Hematopoietic multipotent progenitor cell treated with erythropoietin and hydrocortisone succinate and interleukin-3 and kit ligand, for 6 days (in vitro differentiated cells): ENCODE data around the gene CCNL1.
A peak's percentile ranks its signal among the peaks of the same experiment; 100 is the strongest.
"Not testable (repeated sequence)": the region's sequence is repeated elsewhere in the genome, so short reads cannot be mapped to it uniquely, and the experiment has no call there.

Experiments used
- DNase-seq: peaks from one replicate; pipeline ENCODE4 v3.0.0-alpha.2; 2015

Gene CCNL1

DNA sequence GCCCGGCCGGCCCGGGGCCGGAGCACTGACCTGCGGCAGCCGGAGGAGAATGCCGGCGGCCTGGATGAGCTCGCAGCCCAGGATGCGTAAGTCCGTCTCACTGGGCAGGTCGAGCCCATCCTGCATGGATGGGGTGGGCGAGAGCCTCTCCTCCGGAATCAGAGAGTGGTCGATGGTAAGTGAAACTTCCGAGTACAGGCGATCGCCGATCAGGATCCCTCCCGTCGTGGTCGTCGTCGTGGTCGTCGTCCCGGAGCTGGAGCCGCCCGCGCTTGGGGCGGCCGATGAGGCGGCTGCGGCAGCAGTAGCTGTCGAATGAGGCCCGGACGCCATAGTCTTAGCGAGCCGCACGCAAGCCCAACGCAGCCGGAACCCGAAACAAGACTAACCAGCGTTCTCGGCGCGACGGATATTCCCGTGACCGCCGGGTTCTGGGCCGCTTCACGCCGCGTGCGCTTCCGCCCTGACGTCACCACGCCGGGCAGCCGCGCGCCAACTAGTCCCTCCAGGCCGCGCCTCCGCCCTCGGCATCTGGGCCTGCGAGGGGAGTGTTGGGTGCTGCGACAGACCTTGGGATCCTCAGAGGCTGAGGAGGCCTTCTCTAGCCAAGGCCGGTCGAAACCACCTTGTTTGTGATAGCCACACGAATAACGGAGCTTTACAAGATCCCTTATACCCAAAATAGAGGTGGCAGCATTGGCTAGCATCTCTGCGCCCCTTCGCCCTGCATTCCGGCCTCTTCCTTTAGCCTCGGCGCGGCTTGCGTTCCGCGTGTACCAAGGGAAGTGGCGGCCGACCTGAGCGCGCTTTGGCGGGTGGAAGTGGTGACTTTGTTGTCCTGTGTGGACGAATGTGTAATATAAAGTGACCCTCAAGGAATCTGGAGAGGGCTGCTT lies at the start of gene CCNL1:
Gene CCNL1 (minus strand): TSS at position 386 of the 896 bp plus-strand sequence. CDS start 53 bp downstream, at position 333.
- peak; percentile 98 for DNase-seq

DNA sequence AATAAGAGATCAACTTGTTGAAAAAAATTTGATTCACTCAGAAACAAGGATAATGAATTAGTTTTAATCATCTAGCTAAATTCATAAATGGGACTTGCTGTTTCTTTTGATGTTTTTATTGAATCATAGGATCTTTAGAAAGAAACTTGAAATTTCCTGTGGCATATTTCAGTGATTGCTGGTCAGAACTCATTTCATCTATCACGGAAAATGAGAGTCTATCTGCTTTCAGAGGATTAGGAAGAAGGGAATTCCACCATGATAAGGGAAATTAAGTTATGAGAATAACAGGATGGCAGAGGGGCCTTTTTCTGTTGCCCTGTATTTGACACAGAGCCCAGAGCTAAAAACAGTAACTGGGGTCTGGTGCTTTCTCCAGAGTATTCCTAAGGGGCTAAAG lies 44.9 kb upstream of the CCNL1 start:
- no peak for DNase-seq

DNA sequence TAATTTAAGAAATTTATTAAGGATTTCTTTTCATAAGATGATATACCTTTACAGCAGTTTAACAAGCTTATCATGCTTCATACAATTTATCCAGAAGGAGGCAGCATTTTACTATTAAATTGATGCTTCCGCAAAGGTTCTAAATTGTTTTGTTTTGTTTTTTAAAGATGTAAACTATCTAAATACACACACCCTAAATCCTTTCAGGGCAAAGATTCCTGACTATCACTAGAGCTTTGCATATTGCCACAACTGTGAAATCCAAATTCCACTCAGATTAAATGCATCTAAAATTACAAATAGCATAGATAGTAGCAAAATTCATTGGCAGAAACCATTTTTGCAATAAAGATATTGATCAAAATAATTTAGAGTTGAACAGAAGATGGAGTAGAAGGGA lies 44.5 kb upstream of the CCNL1 start:
- peak; percentile 71 for DNase-seq

DNA sequence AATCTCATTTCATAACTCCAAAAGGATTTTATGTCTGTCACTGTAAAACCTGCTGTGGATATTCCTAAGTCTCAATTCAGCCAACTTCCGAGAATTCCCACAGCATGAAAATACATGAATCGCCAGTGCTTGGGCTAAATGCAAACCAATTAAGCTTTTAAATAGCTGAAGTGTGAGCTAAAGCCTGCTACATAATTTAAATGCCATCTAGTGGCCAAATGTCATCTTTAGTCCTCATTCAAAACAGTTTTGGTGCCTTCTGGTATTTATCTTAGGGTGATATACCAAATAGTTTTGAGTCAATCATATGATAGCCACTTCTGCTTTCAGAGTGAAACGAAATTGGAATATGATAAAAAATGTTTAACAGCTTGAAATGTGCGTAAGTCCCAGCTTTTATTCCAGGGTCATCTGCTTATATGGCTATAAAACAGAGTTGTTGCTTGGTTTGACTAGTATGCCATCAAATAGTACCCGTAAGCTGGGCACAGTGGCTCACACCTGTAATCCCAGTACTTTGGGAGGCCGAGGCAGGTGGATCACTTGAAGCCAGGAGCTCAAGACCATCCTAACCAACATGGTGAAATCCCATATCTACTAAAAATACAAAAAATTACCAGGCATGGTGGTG lies 41.8 kb upstream of the CCNL1 start:
- peak; percentile 85 for DNase-seq

- no peak for DNase-seq
These were observed 39.9 kb upstream of the CCNL1 start for GRCh38 chr3:157199841-157200240.

DNA sequence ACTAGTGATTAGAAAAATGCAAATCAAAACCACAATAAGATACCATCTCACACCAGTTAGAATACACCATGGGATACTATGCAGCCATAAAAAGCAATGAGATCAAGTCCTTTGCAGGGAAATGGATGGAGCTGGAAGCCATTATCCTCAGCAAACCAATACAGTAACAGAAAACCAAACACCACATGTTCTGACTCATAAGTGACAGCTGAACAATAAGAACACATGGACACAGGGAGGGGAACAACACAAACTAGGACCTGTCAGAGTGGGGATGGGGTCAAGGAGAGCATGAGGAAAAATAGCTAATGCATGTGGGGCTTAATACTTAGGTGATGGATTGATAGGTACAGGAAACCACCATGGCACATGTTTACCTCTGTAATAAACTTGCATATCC lies 36.0 kb upstream of the CCNL1 start:
- no peak for DNase-seq

DNA sequence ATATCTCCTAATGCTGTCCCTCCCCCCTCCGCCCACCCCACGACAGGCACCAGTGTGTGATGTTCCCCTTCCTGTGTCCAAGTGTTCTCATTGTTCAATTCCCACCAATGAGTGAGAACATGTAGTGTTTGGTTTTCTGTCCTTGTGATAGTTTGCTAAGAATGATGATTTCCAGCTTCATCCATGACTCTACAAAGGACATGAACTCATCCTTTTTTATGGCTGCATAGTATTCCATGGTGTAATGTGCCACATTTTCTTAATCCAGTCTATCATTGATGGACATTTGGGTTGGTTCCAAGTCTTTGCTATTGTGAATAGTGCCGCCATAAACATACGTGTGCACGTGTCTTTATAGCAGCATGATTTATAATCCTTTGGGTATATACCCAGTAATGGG lies 31.2 kb upstream of the CCNL1 start:
- not testable (repeated sequence) for DNase-seq

DNA sequence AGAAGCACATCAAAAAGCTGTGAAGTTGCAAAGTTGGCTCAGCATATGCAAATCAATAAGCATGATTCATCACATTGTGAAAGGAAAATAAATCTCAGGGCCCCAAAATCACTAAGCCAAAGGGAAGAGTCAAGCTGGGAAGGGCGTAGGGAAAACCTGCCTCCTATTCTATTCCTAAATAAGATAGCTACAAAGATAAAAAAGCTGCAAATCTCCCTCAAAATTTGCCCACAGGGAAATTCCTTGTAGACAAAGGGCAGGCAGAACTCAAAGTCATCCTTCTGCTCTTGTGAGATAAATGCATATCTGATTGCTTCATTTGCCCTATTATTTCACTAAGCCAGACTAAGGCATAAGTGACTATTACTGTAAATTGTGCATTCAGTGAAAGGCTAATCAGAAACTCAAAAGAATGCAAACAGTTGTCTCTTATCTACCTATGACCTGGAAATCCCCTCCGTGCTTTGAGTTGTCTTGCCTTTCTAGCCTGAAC lies 30.5 kb upstream of the CCNL1 start:
- DNase-seq: peak; percentile 49

GRCh38 chr3:157188391-157188790 lies 28.4 kb upstream of the CCNL1 start:
- no peak for DNase-seq

- no peak for DNase-seq
These were observed 22.9 kb upstream of the CCNL1 start for GRCh38 chr3:157182879-157183278.

DNA sequence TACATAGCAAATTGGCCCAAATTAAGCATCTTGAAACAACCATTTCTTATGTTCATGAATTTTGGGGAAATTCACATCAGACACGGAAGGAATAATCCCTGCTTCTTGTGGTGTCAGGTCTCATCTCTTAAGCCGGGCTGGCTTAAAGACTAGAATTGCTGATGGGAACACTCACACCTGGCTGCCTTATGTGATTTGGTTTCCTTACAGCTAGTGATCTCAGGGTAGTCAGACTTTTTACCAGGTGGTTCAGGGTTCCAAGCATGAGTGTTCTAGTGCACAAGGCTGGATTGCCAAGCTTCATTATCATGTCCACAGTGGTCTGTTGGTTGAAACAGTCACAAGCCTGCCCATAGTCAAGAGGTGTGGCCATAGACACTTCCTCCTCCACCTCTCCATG lies 20.3 kb upstream of the CCNL1 start:
- DNase-seq: peak; percentile 28

DNA sequence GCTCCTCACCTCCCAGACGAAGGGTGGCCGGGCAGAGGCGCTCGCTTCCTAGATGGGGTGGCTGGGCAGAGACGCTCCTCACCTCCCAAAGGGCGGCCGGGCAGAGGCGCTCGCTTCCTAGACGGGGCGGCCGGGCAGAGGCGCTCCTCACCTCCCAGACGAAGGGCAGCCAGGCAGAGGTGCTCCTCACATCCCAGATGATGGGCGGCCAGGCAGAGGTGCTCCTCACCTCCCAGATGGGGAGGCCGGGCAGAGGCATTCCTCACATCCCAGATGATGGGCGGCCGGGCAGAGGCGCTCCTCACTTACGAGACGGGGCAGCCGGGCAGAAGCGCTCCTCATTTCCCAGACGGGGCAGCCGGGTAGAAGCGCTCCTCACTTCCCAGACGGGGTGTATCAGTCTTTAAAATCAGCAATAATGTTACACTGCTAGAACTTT lies 19.4 kb upstream of the CCNL1 start:
- DNase-seq: no peak

DNA sequence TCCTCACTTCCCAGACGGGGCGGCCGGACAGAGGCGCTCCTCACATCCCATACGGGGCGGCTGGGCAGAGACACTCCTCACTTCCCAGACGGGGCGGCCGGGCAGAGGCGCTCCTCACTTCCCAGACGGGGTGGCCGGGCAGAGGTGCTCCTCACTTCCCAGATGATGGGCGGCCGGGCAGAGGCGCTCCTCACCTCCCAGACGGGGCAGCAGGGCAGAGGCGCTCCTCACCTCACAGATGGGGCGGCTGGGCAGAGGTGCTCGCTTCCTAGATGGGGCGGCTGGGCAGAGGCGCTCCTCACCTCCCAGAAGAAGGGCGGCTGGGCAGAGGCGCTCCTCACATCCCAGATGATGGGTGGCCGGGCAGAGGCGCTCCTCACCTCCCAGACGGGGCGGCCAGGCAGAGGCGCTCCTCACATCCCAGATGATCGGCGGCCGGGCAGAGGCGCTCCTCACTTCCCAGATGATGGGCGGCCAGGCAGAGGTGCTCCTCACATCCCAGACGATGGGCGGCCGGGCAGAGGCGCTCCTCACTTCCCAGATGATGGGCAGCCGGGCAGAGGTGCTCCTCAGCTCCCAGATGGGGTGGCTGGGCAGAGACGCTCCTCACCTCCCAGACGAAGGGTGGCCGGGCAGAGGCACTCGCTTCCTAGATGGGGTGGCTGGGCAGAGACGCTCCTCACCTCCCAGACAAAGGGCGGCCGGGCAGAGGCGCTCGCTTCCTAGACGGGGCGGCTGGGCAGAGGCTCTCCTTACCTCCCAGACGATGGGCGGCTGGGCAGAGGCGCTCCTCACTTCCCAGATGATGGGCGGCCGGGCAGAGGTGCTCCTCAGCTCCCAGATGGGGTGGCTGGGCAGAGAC lies 18.8 kb upstream of the CCNL1 start:
- not testable (repeated sequence) for DNase-seq

GRCh38 chr3:157177801-157178453 lies 18.0 kb upstream of the CCNL1 start:
- DNase-seq: not testable (repeated sequence)

- no peak for DNase-seq
These were observed 17.0 kb upstream of the CCNL1 start for GRCh38 chr3:157176934-157177333.

DNA sequence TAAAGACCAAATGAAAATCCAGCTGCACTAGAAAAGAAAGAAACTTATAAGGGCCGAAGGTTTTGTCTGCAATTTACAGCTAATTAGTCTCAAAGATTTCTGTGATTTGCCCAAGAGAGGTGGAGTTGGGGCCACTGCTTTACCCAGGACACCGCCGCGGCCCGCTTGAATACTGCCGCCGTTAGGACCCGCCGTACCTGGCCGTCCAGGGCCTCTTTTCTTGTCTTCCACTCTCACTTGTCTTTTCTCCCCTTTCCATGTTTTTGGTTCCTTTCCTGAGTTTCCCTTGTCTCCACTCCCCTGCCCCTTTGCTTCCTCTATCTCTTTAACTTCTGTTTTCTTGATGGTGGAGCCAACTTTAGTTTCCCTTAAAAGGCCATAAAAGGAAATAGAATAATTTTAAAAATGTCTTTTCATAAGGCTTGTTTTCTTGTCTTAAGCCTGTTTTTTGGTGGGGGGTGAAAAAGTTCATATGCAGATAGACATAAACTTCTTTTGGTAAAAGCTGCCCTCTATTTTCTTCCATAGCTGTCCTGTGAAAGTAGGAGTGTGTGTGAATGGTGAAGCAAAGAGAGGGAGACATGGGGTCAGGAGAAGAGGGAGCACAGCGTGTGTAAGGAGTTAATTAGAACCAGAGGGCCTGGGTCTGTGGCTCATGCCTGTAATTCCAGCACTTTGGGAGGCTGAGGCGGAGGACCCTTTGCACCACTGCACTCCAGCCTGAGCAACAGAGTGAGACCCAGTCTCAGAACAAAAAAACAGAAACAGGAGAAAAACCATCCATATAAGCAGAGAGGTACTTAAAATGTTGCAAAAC lies 16.0 kb upstream of the CCNL1 start:
- DNase-seq: peak; percentile 37

DNA sequence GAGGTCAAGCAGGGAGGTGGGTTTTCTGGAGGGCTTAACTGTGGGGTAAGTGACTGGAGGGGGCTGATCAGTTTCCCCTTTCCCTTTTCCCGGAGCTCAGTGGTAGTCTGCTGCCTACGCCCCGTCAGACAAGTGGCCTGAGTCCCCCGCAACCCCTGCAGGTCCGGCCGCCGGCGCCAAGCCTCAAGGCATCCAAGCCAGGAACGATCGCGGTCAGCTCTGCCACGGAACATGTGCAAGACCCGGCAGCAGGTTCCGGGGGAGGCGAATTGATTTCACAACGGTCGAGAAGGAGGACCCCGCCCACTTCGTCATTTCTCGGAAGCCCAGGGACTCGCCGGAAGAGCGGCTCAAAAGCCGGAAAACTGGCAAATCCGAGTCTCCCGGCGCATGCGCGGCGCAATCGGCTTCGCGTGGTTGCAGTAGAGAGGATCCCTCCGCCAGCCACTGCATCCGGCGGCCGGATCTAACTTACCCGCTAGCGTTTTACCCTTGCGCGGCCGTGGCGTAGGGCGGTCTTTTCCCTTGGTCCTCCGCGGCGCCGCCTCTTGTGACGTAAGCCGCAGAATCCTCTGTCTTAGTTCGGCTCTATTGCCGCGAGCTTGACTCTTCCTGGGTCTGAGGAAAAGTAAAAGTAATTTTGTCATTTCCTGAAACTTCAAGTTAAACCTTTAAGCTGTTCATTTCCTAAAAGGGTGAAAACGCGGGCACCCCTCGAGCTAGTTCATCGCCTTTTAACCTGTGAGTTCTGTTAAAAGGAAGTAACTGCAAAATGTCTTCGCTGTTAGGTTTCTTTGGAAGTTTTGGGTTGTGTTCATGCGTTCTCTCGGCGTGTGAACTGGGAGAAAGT lies 14.9 kb upstream of the CCNL1 start:
- DNase-seq: peak; percentile 99

DNA sequence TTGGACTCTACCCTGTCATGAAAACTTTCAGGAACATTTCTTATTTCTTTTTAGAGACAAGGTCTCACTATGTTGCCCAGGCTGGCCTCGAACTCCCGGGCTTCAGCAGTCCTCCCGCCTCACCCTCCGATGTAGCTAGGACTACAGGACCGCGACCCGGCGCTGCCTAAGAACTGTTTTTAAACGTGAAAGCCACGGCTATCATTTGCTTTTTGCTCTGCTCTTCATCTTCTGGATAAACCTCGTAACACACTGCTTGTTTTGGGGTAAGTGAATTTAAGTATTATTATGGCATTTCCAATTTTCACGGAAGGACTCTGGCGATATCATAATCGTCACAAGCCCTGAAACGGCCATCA lies 14.3 kb upstream of the CCNL1 start:
- peak; percentile 54 for DNase-seq

GRCh38 chr3:157173343-157173742 lies 13.4 kb upstream of the CCNL1 start:
- not testable (repeated sequence) for DNase-seq

GRCh38 chr3:157172746-157173145 lies 12.8 kb upstream of the CCNL1 start:
- no peak for DNase-seq

GRCh38 chr3:157170861-157171260 lies 10.9 kb upstream of the CCNL1 start:
- peak; percentile 35 for DNase-seq
